C1 segment of cervical spinal cord (tissue), 14 donors: Measurements from ENCODE around the gene HOOK2.
"Not testable (repeated sequence)": the region's sequence is repeated elsewhere in the genome, so short reads cannot be mapped to it uniquely, and the experiment has no call there.

Experiments used
- DNase-seq, 14 donors: peaks; one replicate each; lab custom pipeline; 2025; lab: John Stamatoyannopoulos, UW

HOOK2 gene

DNA sequence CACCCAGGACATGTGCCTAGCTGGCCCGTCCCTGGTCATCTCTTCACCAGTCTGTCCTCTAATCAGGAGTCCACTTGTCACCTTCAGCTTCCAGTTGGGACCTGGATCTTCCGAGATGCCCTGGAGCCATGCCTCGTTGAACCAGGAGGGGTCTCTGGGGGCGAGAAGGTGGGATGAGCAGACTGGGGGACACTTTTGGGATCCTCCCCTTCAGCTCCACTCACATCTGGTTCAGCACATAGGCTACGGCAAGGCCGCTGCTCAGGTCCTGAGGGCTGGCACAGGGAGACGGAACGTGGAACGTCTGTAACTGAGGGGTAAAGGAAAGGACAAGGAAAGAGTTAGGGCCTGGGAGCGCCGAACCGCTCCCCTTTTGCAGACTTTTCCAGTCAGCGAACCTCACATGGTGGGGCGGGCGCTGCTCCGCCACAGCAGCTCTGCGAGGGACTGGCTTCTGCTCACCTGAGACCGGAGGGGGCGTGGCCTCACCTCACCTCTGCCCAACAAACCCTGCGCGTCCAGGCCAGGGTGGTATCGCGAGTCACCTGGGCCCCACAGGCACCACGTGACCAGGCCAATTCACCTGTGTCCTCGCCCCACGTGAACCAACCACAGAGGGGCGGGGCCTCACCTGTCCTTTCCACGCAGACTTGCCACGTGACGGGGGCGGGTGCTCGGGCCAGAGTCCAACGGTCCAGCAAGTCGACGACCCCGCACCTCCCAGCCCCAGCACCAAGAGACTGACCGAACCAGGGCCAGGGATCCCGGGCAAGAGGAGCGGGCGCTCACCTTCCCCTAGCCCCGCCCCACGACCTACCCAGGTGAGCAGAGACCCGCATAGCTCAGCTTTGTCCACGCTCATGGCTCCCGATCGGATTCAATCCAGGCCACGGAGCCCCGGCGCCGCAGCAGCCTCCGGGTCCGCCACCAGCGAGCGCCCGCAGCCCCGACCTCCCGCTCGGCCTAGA is at the start of gene HOOK2:
TSS of gene HOOK2 (minus strand) at position 965 of the 968 bp plus-strand sequence. CDS start at position 862, 103 bp downstream.
- peak in 2 of 14 donors; percentile 58 to 70 for DNase-seq

GRCh38 chr19:12821761-12822160 is 46.4 kb upstream of the HOOK2 start:
- DNase-seq = no peak

DNA sequence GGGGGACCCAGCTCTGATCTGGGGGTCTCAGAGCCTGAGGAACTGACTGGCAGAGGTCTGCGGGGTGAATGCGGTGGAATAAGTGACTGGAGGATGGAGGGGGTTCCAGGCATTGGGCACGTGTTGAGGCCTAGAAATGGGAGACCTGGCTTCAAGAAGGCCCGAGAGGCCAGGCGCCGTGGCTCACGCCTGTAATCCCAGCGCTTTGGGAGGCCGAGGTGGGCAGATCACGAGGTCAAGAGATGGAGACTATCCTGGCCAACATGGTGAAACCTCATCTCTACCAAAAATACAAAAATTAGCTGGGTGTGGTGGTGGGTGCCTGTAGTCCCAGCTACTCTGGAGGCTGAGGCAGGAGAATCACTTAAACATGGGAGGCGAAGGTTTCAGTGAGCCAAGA is 42.5 kb upstream of the HOOK2 start:
- DNase-seq = not testable (repeated sequence)

DNA sequence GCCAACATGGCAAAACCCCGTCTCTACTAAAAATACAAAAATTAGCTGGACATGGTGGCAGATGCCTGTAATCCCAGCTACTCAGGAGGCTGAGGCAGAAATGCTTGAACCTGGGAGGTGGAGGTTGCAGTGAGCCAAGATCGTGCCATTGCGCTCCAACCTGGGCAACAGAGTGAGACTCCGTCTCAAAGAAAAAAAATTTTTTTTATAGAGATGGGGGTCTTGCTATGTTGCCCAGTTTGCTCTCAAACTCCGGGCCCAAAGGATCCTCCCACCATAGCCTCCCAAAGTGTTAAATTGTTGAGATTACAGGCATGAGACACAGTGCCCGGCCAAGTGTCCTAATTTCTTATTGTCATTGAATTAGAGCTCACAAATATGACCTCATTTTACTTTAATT is 41.8 kb upstream of the HOOK2 start:
- not testable (repeated sequence) for DNase-seq

DNA sequence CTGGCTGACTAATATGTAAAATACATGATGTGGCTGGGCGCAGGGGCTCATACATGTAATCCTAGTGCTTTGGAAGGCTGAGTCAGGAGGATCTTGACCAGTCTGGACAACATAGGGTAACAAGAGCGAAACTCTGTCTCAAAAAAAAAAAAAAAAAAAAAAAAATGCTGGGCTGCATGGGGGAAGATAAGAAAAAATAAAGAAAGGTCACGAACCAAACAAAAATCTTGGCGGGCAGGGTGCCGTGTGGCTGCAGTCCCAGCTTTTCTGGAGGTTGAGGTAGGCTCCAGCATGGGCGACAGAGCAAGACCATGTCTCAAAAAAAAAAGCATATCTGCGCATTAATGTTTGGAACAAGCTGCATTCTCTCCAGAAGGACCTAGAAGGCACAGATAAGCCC is 39.7 kb upstream of the HOOK2 start:
- DNase-seq = no peak

- peak in 13 of 14 donors; percentile 56 to 86 (median 68) for DNase-seq
Observed at GRCh38 chr19:12806242-12807081, 31.1 kb upstream of the HOOK2 start, which contains the start of gene RNASEH2A. RNASEH2A (plus strand) TSS chr19:12806584; CDS start chr19:12806674, 90 bp downstream.

DNA sequence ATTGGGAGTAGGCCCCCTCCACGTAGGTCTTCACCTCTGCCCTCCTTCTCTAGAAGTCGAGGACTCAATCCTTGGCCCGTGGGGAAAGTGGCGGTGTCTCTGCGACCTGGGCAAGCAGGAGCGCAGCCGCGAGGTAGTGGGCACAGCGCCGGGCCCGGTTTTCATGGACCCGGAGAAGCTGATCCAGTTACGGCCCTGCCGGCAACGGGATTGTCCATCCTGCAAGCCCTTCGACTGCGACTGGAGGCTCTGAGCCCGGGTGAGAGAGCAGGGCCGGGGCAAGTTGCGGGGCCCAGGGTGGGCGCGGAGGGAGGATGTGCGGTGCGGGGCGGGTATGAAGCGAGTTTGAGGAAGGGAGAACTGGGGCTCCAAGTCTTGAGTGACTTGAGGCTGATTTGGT is 28.7 kb upstream of the HOOK2 start:
- no peak for DNase-seq

DNA sequence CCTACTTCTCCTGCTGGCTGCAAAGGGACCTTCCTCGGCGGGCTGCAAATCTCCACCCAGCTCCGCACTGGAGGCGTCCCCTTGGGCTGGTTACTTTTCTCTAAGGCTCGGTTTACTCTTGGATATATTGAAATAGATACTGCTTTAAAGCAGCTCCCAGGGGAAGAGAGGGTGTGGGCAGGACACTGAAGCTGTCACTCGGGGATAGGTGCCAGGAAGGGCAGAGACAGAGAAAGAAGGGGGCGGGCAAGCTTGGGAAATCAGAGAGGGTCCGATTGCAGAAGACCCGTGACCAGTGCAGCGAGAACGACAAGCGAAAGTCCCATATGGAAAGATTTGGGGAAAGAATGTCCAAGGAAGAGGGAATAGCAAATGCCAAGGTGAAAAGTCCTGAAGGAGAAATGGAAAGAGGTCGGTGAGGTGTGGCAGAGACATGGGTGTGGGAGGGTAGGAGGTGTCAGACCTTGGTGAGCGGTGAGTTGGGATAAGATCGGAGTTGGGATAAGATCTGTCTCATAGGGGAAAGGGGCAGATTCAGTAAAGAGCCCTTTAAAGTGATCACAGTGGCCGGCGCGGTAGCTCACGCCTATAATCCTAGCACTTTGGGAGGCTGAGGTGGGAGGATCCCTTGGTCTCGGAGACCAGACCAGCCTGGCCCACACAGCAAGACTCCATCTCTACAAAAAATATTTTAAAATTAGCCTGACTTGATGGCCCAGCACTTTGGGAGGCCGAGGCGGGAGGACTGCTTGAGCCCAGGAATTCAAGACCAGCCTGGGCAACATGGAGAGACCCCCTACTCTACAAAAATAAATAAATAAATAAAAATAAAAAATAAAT is 27.1 kb upstream of the HOOK2 start:
- peak in 3 of 14 donors; percentile 18 to 77 (median 49) for DNase-seq

DNA sequence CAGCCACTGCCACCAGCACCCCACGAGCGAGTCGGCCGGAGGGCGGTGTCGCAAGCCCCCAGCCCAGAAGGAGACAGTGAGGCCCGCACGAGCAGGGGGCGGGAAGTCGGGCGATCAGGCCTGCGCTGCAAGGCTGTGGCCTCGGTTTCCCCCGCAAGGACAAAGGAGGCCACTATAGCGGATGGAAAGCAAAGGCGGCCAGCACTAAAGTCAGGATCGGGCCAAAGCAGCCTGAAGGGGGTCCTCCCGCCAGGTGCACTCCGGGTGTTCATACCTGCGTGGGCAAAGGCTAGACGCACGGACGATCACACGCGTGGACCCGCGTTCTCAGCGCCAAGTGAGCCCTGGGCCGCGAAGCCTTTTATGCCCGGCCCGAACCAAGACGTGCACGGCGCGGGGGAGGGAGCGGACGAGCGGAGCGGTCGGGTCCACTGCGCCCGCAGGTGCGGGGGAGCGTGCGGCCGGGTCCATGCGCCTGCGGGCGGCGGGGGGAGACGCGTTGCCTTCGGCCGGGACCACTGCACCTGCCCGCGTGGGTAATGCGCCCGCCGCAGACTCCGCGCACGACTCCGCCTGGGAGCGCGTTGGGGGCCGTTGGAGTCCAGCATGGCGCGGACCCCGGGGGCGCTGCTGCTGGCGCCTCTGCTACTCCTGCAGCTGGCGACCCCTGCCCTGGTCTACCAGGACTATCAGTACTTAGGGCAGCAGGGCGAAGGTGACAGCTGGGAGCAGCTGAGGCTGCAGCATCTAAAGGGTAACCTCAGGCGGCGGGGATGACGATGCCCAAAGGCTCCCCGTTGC is 26.3 kb upstream of the HOOK2 start, which contains the start of the genes PRDX2 and THSD8:
TSS of gene PRDX2 (minus strand) at position 335 of the 801 bp plus-strand sequence. CDS start 539 bp downstream, outside the sequence.
TSS of gene THSD8 (plus strand) at position 604 of the 801 bp plus-strand sequence. CDS start at position 607, 3 bp downstream.
- DNase-seq = peak in 11 of 14 donors; percentile 38 to 82 (median 59)

DNA sequence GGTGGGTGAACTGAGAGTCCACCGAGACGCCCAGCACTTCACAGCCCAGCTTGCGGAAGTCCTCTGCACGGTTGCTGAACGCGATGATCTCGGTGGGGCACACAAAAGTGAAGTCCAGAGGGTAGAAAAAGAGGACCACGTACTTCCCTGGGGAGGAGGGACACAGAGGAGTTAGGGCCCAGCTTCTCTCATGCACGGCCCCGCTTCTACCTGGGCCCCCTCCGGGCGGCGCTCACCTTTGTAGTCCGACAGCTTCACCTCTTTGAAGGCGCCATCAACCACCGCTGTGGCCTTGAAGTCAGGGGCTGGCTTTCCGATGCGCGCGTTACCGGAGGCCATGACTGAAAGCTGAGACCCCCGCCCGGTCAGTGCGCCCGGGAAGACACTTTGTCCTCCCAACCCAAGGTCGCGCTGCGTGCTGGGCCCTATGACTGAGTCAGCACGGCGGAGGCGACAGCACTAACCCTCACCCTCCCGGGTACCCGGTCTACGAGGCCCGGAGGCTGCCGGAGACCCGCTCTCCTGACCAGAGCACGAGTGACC is 25.6 kb upstream of the HOOK2 start:
- DNase-seq = peak in 3 of 14 donors; percentile 28 to 39 (median 36)

DNA sequence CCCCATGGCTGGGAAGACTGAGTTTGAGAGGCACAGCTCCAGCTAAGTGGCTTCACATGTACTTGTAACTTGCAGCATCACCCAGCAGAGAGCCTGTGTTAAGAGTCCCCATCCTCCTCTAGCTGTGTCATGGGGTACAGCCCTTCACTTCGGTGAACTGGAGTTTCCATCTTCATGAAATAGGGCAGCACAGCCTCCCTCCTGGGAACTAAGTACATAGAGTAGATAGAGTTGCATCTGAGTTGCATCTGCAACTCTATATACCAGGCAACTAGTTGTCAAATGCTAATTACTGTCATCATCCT is 25.1 kb upstream of the HOOK2 start:
- no peak for DNase-seq

DNA sequence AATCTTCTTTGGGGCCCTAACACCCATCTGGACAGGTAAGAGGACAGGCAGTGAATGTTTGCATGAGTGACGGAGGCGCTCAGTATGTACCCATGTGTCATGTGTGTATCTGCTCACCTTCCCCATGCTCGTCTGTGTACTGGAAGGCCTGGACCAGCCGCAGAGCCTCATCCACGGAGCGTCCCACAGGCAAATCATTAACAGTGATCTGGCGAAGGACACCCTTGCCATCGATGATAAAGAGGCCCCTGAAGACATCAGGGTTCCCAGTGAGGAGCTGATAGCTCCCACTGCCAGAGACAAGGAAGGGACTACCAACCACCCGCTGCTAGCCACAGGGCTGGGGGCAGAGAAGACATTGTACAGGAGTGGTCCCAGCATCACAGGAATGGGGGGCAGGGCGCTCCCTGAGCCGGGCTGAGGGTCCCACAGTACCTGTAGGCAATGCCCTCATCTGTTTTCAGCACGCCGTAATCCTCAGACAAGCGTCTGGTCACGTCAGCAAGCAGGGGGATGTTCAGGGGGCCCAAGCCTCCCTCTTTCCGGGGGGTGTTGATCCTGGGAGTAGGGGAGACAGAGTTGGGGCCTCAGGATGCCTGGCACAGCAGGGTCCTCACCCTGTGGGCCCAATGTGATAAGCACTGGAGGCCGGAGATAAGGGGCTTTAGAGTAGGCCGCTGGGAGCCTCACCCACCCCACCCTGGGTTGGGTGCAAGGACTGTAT is 24.6 kb upstream of the HOOK2 start:
- DNase-seq = no peak

DNA sequence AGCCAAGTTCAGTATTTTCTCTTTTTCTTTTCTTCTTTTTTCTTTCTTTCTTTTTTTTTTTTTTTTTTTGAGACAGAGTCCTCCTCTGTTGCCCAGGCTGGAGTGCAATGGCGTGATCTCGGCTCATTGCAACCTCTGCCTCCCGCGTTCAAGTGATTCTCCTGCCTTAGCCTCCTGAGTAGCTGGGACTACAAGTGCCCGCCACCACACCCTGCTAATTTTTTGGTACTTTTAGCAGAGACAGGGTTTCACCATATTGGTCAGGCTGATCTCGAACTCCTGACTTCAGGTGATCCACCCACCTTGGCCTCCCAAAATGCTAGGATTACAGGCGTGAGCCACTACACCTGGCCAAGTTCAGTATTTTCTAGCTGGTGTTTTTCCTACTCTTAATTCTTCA is 22.3 kb upstream of the HOOK2 start:
- DNase-seq = not testable (repeated sequence)

DNA sequence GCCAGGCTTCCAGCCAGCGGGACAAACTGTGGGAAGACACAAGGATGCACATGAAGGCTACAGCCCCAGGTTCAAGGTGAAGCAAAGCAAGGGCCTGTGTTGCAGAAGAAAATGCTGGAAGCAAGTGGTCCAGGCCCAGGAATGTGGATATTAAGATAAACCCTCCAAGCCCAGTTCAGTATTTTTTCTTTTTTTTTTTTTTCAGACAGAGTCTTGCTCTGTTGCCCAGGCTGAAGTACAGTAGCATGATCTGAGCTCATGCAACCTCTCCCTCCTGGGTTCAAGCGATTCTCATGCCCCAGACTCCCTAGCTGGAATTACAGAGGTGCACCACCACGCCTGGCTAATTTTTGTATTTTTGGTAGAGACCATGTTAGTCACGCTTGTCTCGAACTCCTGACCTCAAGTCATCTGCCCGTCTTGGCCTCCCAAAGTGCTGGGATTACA is 21.8 kb upstream of the HOOK2 start:
- no peak for DNase-seq

DNA sequence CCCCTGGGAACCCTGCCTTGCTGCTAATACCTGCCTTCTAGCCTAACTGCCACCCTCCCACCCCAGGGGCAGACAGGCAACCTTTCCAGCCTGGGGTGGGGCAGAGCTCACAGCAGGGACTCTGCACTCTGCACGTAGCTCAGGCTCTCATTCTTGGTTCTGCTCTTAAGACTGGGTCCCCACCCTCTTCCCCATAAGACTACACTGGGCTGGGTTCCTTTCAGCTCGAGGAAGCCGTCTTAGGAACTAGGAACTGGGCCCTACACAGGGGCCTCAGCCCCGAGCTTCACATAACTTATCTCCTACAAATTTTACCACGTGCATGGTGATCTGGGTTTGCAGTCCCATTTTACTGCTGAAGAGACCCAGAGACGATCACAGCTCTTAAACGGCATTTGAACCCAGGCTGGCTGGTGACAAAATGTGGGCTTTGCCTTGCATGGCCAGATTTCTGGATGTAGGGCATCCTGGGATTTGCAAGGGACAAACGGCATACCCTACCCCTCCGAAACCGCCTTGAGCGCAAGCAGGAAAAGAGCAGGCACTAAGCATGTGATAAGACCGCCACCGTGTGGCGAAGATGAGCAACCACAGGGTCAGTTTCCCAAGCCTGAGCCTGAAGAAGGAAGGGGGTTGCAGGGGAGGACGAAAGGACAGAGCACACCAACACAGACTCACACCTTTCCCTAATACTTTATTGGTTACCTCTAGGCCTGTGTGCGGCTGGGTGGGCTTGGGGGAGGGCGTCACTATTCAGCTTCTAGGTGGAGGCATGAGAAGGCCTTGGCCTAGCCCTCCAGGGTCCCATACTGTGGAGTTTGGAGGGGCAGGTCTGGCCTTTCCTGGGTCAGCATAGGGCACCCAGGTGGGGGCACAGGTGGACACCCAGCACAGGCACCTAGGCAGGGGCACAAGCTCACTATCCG is 21.1 kb upstream of the HOOK2 start:
- DNase-seq = peak in 10 of 14 donors; percentile 36 to 71 (median 58)

DNA sequence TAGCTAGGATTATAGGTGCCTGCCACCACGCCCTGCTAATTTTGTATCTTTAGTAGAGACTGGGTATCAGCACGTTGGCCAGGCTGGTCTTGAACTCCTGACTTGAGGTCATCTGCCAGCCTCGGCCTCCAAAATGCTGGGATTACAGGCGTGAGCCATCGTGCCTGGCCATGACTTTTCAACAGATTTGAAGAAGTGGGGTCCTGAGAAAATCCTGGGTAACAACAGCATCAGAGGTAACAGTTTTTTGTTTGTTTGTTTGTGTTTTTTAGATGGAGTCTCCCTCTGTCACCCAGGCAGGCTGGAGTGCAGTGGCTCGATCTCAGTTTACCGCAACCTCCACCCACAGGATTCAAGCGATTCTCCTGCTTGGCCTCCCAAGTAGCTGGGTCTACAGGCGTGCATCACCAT is 19.6 kb upstream of the HOOK2 start:
- no peak for DNase-seq

GRCh38 chr19:12794196-12794941 is 19.0 kb upstream of the HOOK2 start:
- DNase-seq = no peak
